Activated T-cell treated with anti-CD3 and anti-CD28 coated beads, Interleukin-2, amount 50 U/mL, for 72 hours (primary cell): ENCODE data around the gene TRIM5. TPM values are rescaled to one million over a fixed set of nuclear protein-coding genes. Genes with fewer than 3 reads are reported as not detected.
A peak's percentile ranks its signal among the peaks of the same experiment; 100 is the strongest.

Experiments used
- ATAC-seq, 2 donors: fragments of 150-1000 bp; cut with Tn5 transposase; replicated peaks in 1 of 2; 2 replicates each; pipeline ENCODE4 v1.10.0; 2021; ENCODE audit warnings: moderate library complexity in 2 of 2, mild to moderate bottlenecking in 1 of 2
- DNase-seq, 2 donors: peaks; one replicate each; pipeline ENCODE4 v3.0.0; 2021 to 2022; ENCODE audit warnings: mixed read lengths in 1 of 2
- H3K27ac Mint-ChIP-seq: one replicate; pipeline ENCODE4 v1.8.0; 2022; ENCODE audit warnings: mild to moderate bottlenecking, moderate library complexity, mixed read lengths
- H3K27me3 Mint-ChIP-seq: one replicate; pipeline ENCODE4 v1.8.0; 2022; ENCODE audit warnings: low read depth, mixed read lengths
- H3K36me3 Mint-ChIP-seq, 2 donors: one replicate each; pipeline ENCODE4 v1.8.0; 2022; ENCODE audit warnings: mixed read lengths in 2 of 2, mild to moderate bottlenecking in 1 of 2; ENCODE audit not compliant: insufficient read depth in 2 of 2
- H3K4me1 Mint-ChIP-seq: one replicate; pipeline ENCODE4 v1.8.0; 2022; ENCODE audit warnings: low read depth, mixed read lengths
- H3K4me3 Mint-ChIP-seq, 2 donors: one replicate each; pipeline ENCODE4 v1.8.0; 2022; ENCODE audit warnings: mild to moderate bottlenecking in 2 of 2, mixed read lengths in 2 of 2, moderate library complexity in 2 of 2
- H3K9me3 Mint-ChIP-seq, 2 donors: one replicate each; pipeline ENCODE4 v1.8.0; 2022; ENCODE audit warnings: mixed read lengths in 2 of 2
- total RNA-seq, 2 donors: library from RNA; stranded (reverse); gene quantifications; one replicate each; pipeline ENCODE4 v1.2.3, GENCODE V29; 2022

Gene TRIM5
- total RNA-seq, 2 donors from 2014 or later: 12.9 to 19.4 TPM

GRCh38 chr11:5631969-5632635 is 52.8 kb downstream of the TRIM5 start:
- Mint-ChIP-seq H3K4me3 (no peak overlapping the region), H3K36me3 (peaks cover 6 to 8% of the 10 kb centered on the region in 2 donors), H3K4me1 (peaks cover 26% of the 10 kb centered on the region), H3K27me3 (no peaks in the 10 kb centered on the region), H3K27ac (no peak overlapping the region), H3K9me3 (peaks cover 0 to 2% of the 10 kb centered on the region in 2 donors)
- ATAC-seq (no peak), DNase-seq (no peak)

GRCh38 chr11:5631417-5631816 is 53.5 kb downstream of the TRIM5 start:
- no peaks in the 10 kb centered on the region for H3K27me3 Mint-ChIP-seq
- H3K27ac Mint-ChIP-seq: no peak overlapping the region
- peaks cover 6% of the 10 kb centered on the region in 2 donors for H3K36me3 Mint-ChIP-seq
- peaks cover 0 to 2% of the 10 kb centered on the region in 2 donors for H3K9me3 Mint-ChIP-seq
- no peak overlapping the region for H3K4me3 Mint-ChIP-seq
- H3K4me1 Mint-ChIP-seq: peaks cover 33% of the 10 kb centered on the region
- ATAC-seq (no peak), DNase-seq (no peak)

GRCh38 chr11:5626196-5626595 is 58.7 kb downstream of the TRIM5 start:
- ATAC-seq (no peak), DNase-seq (no peak)
- peaks cover 2 to 3% of the 10 kb centered on the region in 2 donors for H3K36me3 Mint-ChIP-seq
- peaks cover 0 to 2% of the 10 kb centered on the region in 2 donors for H3K9me3 Mint-ChIP-seq
- H3K4me3 Mint-ChIP-seq: peak overlapping the region; percentile 89 to 90
- H3K4me1 Mint-ChIP-seq: peaks cover 42% of the 10 kb centered on the region
- H3K27ac Mint-ChIP-seq: peak overlapping the region; percentile 90
- H3K27me3 Mint-ChIP-seq: no peaks in the 10 kb centered on the region

DNA sequence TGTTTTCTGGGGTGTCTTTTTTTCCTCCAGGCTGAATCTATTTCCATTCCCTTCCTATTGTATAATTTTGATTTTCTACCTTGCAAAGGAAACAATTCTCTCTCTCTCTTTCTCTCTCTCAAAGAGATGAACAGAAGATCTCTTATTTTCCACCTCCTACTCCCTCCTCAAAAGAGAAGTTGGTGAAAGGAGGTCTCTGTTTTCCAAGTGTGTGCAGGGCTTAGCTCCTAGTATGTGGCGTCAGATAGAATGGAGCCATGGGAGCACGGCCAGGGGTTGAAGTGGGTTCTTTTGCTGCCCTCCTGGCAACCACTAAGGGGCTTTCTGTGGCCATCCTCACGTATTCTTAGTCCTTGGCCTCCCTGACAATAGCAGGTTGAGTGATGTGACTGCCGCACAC is 59.6 kb downstream of the TRIM5 start:
- H3K9me3 Mint-ChIP-seq: peaks cover 0 to 2% of the 10 kb centered on the region in 2 donors
- ATAC-seq: no peak
- H3K4me3 Mint-ChIP-seq: peak overlapping the region; percentile 89 to 90
- no peaks in the 10 kb centered on the region for H3K27me3 Mint-ChIP-seq
- peak overlapping the region; percentile 90 for H3K27ac Mint-ChIP-seq
- no peak for DNase-seq
- H3K4me1 Mint-ChIP-seq: peaks cover 39% of the 10 kb centered on the region
- H3K36me3 Mint-ChIP-seq: peaks cover 2 to 3% of the 10 kb centered on the region in 2 donors

GRCh38 chr11:5624489-5625279 is 60.2 kb downstream of the TRIM5 start, which contains the start of gene TRIM34:
TSS of gene TRIM34 (plus strand) at chr11:5625001. CDS start at chr11:5632332, 7,331 bp downstream.
- H3K27ac Mint-ChIP-seq: peak within 1 kb of the TSS; percentile 90
- H3K27me3 Mint-ChIP-seq: no peaks in the 10 kb centered on the region
- peak within 1 kb of the TSS; percentile 89 to 90 for H3K4me3 Mint-ChIP-seq
- peak; percentile 67 to 73 for DNase-seq
- peaks cover 0 to 2% of the 10 kb centered on the region in 2 donors for H3K9me3 Mint-ChIP-seq
- H3K36me3 Mint-ChIP-seq: peaks cover 2 to 3% of the 10 kb centered on the region in 2 donors
- H3K4me1 Mint-ChIP-seq: peaks cover 39% of the 10 kb centered on the region
- ATAC-seq: peak; percentile 97

GRCh38 chr11:5622802-5623201 is 62.1 kb downstream of the TRIM5 start:
- Mint-ChIP-seq H3K27ac (no peak overlapping the region), H3K9me3 (no peaks in the 10 kb centered on the region), H3K36me3 (peaks cover 2 to 3% of the 10 kb centered on the region in 2 donors), H3K27me3 (no peaks in the 10 kb centered on the region), H3K4me3 (no peak overlapping the region), H3K4me1 (peaks cover 37% of the 10 kb centered on the region)
- DNase-seq (no peak), ATAC-seq (no peak)

DNA sequence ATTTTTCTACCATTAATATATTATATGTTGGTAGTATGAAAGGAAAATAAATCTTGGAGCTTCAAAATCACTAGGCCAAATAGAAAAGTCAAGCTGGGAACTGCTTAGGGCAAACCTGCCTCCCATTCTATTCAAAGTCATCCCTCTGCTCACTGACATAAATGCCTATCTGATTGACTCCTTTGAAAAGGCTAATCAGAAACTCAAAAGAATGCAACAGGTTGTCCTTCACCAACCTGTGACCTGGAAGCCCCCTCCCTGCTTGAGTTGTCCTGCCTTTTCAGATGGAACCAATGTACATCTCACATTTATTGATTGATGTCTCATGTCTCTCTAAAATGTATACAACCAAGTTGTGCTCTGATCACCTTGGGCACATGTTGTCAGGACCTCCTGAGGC is 63.3 kb downstream of the TRIM5 start:
- DNase-seq: no peak
- Mint-ChIP-seq H3K27me3 (no peaks in the 10 kb centered on the region), H3K4me1 (peaks cover 24% of the 10 kb centered on the region), H3K4me3 (no peak overlapping the region), H3K9me3 (no peaks in the 10 kb centered on the region), H3K36me3 (peaks cover 2 to 3% of the 10 kb centered on the region in 2 donors), H3K27ac (no peak overlapping the region)
- ATAC-seq: no peak

DNA sequence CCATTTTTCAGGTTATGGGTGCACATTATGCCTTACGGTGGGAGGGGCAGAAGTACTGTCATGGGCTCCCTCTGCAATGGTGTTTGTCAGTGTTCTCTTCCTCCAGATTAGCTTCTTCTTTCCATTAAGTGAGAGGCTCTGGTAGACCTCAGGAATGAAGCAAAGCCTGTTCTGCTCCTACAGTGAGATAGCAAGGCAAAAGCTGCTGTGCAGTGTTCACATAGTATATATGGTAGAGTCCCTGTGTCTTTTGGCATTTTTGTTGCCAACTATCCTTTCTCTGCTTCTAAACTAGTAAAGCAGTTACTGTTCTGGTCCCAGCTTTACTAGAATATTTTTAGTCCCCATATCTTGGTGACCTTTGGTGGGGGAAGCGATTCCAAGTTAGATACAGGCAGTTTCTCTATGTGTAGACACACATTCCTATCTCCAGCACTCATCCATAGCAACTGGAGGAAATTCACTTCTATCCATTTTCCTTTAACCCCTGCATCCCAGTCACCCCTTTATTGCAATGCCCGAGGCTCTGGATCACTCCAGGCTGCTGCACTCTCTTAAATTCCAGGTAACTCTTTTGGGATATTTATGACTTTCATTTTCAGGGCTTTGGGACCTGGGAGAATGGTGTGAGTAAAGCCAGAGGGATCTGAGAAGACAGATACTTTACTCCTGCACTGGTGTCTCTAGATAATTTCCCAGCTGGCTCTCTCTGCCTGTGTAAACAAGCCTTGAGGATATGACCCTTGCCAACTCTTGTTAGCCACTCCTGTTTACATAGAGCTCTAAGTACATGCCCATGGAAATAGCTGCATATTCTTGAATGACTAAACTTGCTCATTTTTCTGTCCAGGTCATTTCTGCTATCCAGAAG is 64.0 kb downstream of the TRIM5 start:
- Mint-ChIP-seq H3K4me1 (peaks cover 17% of the 10 kb centered on the region), H3K27me3 (no peaks in the 10 kb centered on the region), H3K4me3 (no peak overlapping the region), H3K9me3 (no peaks in the 10 kb centered on the region), H3K36me3 (peaks cover 0 to 2% of the 10 kb centered on the region in 2 donors), H3K27ac (no peak overlapping the region)
- no peak for ATAC-seq
- DNase-seq: no peak

- Mint-ChIP-seq H3K27me3 (no peaks in the 10 kb centered on the region), H3K27ac (peak overlapping the region; percentile 34), H3K4me3 (no peak overlapping the region), H3K4me1 (peaks cover 3% of the 10 kb centered on the region), H3K36me3 (no peaks in the 10 kb centered on the region), H3K9me3 (no peaks in the 10 kb centered on the region)
- DNase-seq (no peak), ATAC-seq (no peak)
Observed at GRCh38 chr11:5618807-5619206, 66.1 kb downstream of the TRIM5 start.

Other genes with a start within 250 kb of the TRIM5 start
- not detected for gene OR51I1, start 243.6 kb downstream of the TRIM5 start, total RNA-seq
- gene OR51I2, start 235.8 kb downstream of the TRIM5 start, total RNA-seq: not detected
- gene OR52D1, start 196.4 kb downstream of the TRIM5 start, total RNA-seq: not detected
- gene UBQLN3, start 175.1 kb downstream of the TRIM5 start, total RNA-seq: not detected
- under 1 TPM in 1 of 2 donors, not detected in 1; 0.30 TPM for gene UBQLNL, start 168.4 kb downstream of the TRIM5 start, total RNA-seq
- gene OR52H1, start 136.5 kb downstream of the TRIM5 start, total RNA-seq: not detected
- gene OR52B6, start 104.2 kb downstream of the TRIM5 start, total RNA-seq: not detected
- 1 to 10 TPM in 1 of 2 donors, not detected in 1; 1.6 TPM for gene TRIM6, start 88.4 kb downstream of the TRIM5 start, total RNA-seq
- 10 to 100 TPM in 1 of 2 donors, 1 to 10 TPM in 1; 9.0 to 10.7 TPM for gene TRIM34, start 60.1 kb downstream of the TRIM5 start, total RNA-seq
- gene TRIM22, start 4.7 kb upstream of the TRIM5 start, total RNA-seq: 100 to 1,000 TPM; 159 to 180 TPM
- under 1 TPM; 0.24 to 0.56 TPM for gene OR56B1, start 51.4 kb upstream of the TRIM5 start, total RNA-seq
- 1 to 10 TPM; 1.4 to 2.4 TPM for gene OR52N4, start 69.2 kb upstream of the TRIM5 start, total RNA-seq
- not detected for gene OR52N5, start 98.3 kb upstream of the TRIM5 start, total RNA-seq
- gene OR52N1, start 106.2 kb upstream of the TRIM5 start, total RNA-seq: under 1 TPM in 1 of 2 donors, not detected in 1; 0.23 TPM
- not detected for gene OR52N2, start 123.8 kb upstream of the TRIM5 start, total RNA-seq
- gene OR52E6, start 156.8 kb upstream of the TRIM5 start, total RNA-seq: not detected
- gene OR52E8, start 172.6 kb upstream of the TRIM5 start, total RNA-seq: not detected
- not detected for gene OR52E4, start 195.6 kb upstream of the TRIM5 start, total RNA-seq
- gene OR52E5, start 208.1 kb upstream of the TRIM5 start, total RNA-seq: not detected